NK-92 treated with Interleukin-12 subunit alpha and Interleukin-12 subunit beta, amount 100 ng/mL, for 24 hours (cell line): Measurements from ENCODE around the gene TBX5.

Experiments
- DNase-seq: peaks from one replicate; lab custom pipeline; 2025; lab: John Stamatoyannopoulos, UW

TBX5 gene

DNA sequence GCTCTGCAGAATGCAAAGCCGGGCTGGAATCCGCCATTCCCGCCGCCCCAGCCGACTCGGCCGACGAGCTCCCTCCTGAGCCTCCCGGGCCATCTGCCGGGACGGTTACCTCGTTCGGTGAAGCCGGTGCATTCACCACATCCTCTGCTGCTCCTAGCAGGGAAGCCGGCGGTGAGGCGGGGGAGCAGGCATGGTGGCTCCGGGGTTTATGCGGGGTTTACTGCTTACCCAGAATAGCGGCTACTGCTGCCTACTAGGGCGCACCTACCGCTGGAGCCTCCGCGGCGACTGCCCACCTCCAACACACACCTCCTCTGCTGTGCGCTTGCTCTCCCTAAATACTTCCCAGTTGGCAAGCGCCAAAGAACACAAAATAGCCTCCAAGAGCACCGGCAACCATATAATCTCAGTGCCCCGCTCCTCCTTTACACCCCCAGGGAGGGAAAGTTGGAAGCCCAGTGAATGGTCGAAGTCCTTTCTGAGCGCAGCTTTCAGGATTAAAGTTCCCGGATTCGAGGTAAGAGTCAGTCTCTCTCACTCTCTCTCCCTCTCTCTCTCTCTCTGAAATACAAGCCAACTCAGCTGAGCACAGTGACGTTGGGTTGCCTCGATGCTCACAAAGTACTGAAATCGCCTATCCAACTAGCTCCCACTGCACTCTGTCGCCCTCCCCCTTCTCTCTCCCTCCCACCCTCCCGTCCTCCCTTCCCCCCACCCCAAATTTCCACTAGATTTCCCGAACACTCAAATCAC is at the start of gene TBX5:
Gene TBX5, minus strand, starts transcription at position 626 of the 753 bp plus-strand sequence. CDS start 2,246 bp downstream, outside the sequence.
- DNase-seq: no peak

DNA sequence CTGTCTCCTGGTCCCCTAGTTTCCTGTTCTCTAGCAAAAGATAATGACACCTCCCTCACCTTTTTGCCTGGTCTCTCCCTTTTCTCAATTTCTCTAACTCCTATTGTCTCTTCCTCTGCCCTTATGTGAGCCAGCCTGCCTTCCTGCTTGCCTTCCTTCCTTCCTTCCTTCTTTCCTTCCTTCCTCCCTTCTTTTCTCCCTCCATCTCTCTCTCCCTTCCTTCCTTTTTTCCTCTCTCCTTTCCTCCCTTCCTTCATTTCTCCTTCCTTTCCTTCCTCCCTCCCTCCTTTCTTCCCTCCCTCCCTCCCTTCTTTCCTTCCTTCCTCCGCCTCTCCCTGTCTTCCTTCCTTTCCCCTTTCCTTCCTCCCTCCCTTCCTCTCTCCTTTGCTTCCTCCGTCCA is 45.7 kb upstream of the TBX5 start:
- DNase-seq: no peak

DNA sequence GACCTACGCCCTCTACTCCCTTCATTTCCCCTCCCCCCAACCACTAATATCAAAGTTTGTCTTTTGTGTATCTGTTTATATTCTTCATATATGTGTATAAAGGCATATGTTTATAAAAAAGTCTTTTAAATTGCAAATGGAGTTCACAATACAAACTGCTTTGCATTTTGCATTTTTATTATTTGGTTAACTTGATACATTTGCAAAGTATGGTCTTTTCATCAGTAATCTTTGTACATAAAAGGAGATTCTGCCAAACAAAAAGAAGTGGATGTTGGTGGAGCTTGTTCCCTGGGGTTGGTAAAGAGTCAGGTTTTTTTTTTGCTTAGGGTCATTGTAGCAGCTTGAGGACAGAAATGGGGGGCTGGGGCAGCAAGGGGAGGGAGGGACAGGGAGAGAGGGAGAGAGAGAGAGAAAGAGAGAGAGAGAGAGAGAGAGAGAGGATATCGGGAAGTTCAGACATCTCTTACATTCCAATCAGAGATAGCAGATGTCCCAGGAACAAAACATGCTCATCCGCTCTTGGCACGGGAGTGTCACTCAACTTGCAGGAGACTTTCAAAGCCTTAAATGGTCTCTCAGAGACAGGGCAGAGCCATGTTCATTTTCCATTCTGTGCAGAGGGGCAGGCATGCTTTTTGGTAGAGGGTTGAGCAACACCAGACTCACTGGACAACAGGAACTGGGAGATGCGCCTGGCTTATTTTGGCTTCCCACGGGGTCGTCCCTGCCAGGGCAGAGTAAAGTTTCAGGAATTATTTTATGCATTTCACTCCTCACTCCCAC is 44.8 kb upstream of the TBX5 start:
- no peak for DNase-seq

- DNase-seq: no peak
These were observed 44.1 kb upstream of the TBX5 start for GRCh38 chr12:114450019-114450418.

DNA sequence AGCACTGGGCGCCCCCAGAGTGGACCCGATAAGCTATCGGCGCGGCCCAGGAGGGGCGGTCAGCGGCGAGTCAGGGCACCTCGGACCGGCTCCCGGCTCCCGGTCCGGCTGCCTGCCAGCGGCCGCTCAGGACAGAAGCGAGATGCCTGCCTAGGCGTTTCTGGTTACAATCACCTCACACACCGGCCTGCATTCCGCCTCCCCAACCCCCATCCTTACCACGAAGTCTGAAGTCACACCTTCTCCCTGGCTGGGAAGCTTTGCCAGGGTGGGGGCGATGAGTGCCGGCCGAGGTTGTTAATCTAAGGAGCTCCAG is 42.6 kb upstream of the TBX5 start:
- DNase-seq: no peak

DNA sequence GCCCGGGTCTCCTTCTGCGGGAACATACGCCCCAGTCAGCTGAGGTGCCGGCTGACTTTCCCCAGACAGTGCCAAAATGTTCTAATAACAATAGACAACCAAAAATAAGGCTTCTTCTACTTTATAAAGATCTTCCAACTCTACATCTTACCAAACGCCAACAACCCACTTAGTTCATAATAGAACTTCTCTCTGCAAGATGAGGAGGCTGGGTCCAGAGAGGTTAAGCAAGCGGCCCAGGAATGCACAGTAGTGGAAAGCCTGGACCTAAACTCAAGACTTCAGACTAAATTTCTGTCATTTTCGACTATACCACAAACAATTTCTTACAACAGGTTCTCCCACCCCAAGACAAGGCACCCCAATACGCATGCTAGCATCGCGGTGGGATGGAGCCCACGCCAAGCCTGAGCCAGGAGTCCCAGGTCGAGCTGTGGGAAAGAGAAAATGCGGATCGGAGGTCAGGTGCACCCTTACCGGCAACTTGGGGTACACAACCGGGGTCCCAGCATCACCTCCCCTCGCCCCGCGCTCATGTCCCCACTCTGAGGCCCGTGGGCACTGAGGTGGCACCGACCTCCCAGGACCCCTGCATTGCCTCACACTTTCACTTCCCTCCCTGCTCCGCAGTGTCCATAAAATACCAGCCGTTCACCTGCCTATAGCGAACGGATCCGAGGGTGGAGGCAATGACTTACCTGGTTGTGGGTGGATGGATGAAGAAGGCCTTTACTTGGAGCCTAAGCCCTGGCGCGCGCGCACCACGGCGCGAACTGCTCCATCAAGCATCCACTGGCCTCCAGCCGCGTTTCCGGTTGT is 42.1 kb upstream of the TBX5 start:
- no peak for DNase-seq

- no peak for DNase-seq
These were observed 41.4 kb upstream of the TBX5 start for GRCh38 chr12:114447274-114447716.

DNA sequence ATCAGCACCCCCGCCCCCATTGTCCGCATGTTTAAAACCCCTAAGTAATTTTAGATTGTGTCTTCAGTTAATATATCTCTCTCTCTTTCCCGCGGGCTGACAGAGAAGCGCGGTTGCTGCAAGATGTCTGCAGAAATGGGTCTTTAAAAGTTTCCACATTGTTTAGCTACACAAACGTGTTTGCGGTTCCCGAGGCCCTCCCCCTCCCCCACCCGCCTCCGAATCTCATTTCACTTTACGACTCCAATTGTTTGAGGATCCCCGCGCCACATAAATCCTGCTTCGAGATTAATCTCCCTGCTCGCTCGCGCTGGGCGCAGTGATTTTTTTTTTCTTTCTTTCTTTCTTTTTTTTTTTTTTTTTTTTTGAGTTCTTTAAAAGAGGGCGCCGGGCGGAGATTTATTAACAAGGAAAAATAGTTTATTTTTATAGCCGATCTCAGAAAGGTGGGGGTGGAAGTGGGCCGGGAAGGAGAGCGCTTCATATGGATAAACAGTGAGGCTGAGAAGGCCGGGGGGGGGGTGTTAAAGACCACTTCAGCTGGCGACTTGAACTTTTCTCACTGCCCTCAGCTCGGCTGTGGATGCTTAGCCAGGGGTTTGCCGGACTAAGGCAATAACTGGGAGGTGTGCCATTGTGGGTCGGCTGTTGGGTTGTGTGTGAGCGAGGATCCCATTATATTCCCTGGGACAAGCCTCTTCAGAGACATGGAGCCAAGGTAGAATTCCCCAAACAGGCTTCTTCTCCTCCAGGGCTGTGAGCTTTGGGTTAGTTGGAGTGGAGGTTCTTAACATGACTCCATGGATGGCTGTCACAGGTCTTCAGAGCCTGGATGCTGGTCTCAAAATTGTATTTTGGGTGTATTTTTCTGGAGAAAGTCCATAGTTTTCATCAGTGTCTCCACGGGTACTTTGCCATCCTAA is 39.7 kb upstream of the TBX5 start:
- DNase-seq: no peak

GRCh38 chr12:114444422-114445279 is 38.7 kb upstream of the TBX5 start:
- no peak for DNase-seq

DNA sequence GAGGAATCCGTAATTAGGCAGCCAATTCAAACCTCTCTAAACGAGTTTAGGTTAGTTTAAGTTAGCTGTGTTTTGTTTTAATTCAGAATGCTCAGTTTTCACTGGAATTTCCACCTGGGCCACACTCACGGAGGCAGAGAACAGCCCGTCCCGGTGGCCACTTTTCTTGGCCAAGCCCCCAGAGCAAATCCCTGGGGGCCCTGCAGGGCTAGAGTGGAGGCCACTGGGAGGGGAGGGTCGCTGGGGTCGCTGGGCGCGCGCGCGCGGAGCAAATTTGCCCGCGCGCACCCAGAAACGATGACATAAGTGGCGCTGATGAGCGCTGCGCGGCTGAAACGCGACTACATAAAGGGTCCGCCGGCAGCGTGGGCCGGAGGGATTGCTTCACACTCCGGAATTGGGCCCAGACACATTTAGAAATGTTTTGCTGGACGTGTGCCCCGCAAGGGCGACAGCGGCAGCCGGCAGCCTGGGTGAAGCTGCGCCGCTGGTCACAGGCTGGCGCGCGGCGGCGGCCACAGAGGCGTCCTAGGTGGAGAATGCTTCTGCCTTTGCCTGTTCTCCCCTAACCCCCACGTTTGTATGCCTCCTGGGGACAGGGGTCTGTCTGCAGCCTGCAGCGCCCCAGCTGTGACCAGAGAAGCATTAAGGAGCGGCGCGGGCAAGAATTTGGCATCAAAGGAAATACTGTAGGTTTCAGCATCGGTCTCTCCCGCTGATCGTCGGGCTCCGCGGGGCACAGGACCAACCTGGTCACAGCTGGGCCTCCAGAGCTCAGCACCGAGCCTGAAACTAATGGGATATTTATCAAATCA is 37.9 kb upstream of the TBX5 start:
- DNase-seq: no peak

- no peak for DNase-seq
These were observed 36.6 kb upstream of the TBX5 start for GRCh38 chr12:114442578-114442977.

DNA sequence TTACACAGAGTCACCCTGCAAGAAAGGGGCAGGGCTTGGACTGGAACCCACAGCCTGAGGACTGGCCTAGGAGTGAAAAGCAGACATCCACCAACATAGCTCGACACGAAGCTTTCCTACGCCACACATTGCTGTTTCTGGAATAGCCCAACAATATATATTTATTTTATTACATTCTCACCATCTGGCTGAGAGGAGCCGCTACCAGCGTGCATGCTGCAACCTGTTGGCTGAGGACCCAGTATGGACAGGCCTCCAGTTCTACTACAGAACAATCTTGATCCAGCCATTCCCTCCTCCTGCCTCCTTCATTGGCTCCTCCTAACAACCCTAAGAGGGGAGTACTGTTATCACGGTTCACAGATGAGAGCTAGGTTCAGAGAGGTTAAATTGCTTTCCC is 35.6 kb upstream of the TBX5 start:
- DNase-seq: no peak

GRCh38 chr12:114441039-114441383 is 35.1 kb upstream of the TBX5 start:
- no peak for DNase-seq

- no peak for DNase-seq
These were observed 34.5 kb upstream of the TBX5 start for GRCh38 chr12:114440270-114441038.

GRCh38 chr12:114439817-114440216 is 33.9 kb upstream of the TBX5 start:
- no peak for DNase-seq

GRCh38 chr12:114439261-114439683 is 33.3 kb upstream of the TBX5 start:
- DNase-seq: no peak

DNA sequence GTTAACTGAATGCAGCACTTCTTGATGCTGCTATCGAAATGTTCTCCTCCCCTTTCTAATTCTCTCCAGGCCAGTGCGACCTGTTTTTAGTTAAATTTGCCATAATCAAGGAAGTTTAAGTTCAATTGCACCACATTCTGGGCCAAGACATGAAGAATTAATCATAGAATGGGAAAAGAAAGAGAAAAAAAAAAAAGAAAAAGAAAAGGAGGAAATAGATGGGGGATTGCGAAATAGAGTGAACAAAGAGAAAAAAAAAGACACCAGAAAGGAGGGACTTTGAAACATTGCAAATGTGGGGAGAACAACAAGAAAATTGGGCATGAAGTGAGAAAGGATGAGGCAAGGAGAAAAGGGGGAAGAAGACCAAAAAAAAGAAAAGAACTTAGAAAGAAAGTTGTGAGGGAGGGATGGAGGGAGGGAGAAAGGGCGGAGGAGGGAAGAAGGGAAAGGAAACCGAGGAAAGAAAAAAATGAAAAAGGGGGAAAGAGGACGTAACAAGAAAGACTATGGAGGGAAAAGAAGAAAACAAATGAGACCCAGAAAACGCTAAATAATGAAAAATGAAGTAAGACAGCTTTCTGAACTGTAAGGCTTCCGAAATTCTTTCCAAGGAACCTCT is 32.8 kb upstream of the TBX5 start:
- no peak for DNase-seq

GRCh38 chr12:114434341-114434740 is 28.4 kb upstream of the TBX5 start:
- no peak for DNase-seq

GRCh38 chr12:114431902-114432301 is 26.0 kb upstream of the TBX5 start:
- DNase-seq: no peak
